ENCODE measurements around the gene CLMN.

CLMN gene

GRCh38 chr14:95290021-95290420, 29.7 kb downstream of the CLMN start:
- H3K79me2 ChIP-seq (ENCODE audit: insufficient read depth, low read length): no peaks in the 10 kb centered on the region

GRCh38 chr14:95289323-95290010, 30.2 kb downstream of the CLMN start:
- TF ChIP-seq CTCF (IDR thresholded peaks at IDR 0.05; ENCODE audit: low read length): no peak
- TF ChIP-seq EZH2 (IDR thresholded peaks at IDR 0.05; ENCODE audit: borderline replicate concordance, low read length): no peak
- H3K4me3 ChIP-seq (ENCODE audit: low read depth, low read length, poor library complexity, severe bottlenecking): no peak overlapping the region
- H3K27me3 ChIP-seq (ENCODE audit: insufficient read depth, low read length): no peaks in the 10 kb centered on the region; the same call in 1 of the 2 replicates
- H2AFZ ChIP-seq (ENCODE audit: low read length): no peak overlapping the region
- H3K9me3 ChIP-seq (ENCODE audit: low read length): no peaks in the 10 kb centered on the region
- H3K9me2 ChIP-seq (ENCODE audit: low read depth, low read length): no peaks in the 10 kb centered on the region
- H3K36me3 ChIP-seq (ENCODE audit: insufficient read depth, low read length): no peaks in the 10 kb centered on the region; the same call in 1 of the 2 replicates
- no peak overlapping the region for H3K4me2 ChIP-seq (ENCODE audit: low read length)
- no peak overlapping the region for H3K9ac ChIP-seq (ENCODE audit: low read length)
- no peaks in the 10 kb centered on the region for H4K20me1 ChIP-seq (ENCODE audit: insufficient read depth, low read length)
- H3K79me2 ChIP-seq (ENCODE audit: insufficient read depth, low read length): no peaks in the 10 kb centered on the region
- no peaks in the 10 kb centered on the region for H3F3A ChIP-seq (ENCODE audit: insufficient read depth, low read length)
- no peak overlapping the region for H3K27ac ChIP-seq (ENCODE audit: low read depth, low read length, poor library complexity, severe bottlenecking)
- no peaks in the 10 kb centered on the region for H3K4me1 ChIP-seq (ENCODE audit: insufficient read depth, low read length, severe bottlenecking)

More at GRCh38 chr14:95290021-95290420, 29.7 kb downstream of the CLMN start:
- Histone ChIP-seq H3K9me2 (ENCODE audit: low read depth, low read length) (no peaks in the 10 kb centered on the region), H3K4me3 (ENCODE audit: low read depth, low read length, poor library complexity, severe bottlenecking) (no peak overlapping the region), H3K4me1 (ENCODE audit: insufficient read depth, low read length, severe bottlenecking) (no peaks in the 10 kb centered on the region), H4K20me1 (ENCODE audit: insufficient read depth, low read length) (no peaks in the 10 kb centered on the region), H3K4me2 (ENCODE audit: low read length) (no peak overlapping the region), H3K27me3 (ENCODE audit: insufficient read depth, low read length) (no peaks in the 10 kb centered on the region; the same call in 1 of the 2 replicates), H3K9me3 (ENCODE audit: low read length) (no peaks in the 10 kb centered on the region), H3K36me3 (ENCODE audit: insufficient read depth, low read length) (no peaks in the 10 kb centered on the region; the same call in 1 of the 2 replicates), H3F3A (ENCODE audit: insufficient read depth, low read length) (no peaks in the 10 kb centered on the region), H2AFZ (ENCODE audit: low read length) (no peak overlapping the region), H3K27ac (ENCODE audit: low read depth, low read length, poor library complexity, severe bottlenecking) (no peak overlapping the region), H3K9ac (ENCODE audit: low read length) (no peak overlapping the region)
- TF ChIP-seq CTCF (IDR thresholded peaks at IDR 0.05; ENCODE audit: low read length): no peak
- TF ChIP-seq EZH2 (IDR thresholded peaks at IDR 0.05; ENCODE audit: borderline replicate concordance, low read length): no peak

DNA sequence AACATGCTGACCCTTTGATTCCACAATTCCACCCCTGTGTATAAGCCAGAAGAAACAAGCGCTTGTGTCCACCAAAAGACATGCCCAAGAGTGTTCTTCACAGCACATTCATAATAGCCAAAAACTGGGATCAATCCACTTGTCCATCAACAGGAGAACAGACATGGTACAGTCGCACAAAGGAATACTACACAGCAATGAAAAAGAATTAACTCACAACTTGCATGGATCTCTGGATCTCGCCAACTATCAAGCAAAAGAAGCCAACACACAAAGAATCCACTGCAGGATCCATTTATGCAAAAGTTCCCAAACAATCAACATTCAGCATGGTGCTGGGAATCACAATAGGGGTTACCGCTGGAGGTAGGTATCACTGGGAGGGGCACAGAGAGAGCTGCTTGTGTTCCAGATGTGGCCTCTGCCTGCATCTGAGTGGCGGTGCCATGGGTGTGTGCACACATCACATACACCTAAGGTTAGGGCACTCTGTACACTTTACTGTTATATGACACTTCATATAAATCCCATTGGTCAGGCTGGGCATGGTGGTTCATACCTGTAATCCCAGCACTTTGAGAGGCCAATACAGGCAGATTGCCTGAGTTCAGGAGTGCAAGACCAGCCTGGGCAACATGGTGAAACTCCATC, 30.9 kb downstream of the CLMN start:
- Histone ChIP-seq H3K4me1 (ENCODE audit: insufficient read depth, low read length, severe bottlenecking) (no peaks in the 10 kb centered on the region), H2AFZ (ENCODE audit: low read length) (no peak overlapping the region), H3K9me3 (ENCODE audit: low read length) (no peaks in the 10 kb centered on the region), H3F3A (ENCODE audit: insufficient read depth, low read length) (no peaks in the 10 kb centered on the region), H3K9ac (ENCODE audit: low read length) (no peak overlapping the region), H3K36me3 (ENCODE audit: insufficient read depth, low read length) (no peaks in the 10 kb centered on the region; the same call in 1 of the 2 replicates), H3K79me2 (ENCODE audit: insufficient read depth, low read length) (no peaks in the 10 kb centered on the region), H3K4me3 (ENCODE audit: low read depth, low read length, poor library complexity, severe bottlenecking) (no peak overlapping the region), H3K9me2 (ENCODE audit: low read depth, low read length) (no peaks in the 10 kb centered on the region), H4K20me1 (ENCODE audit: insufficient read depth, low read length) (no peaks in the 10 kb centered on the region), H3K27me3 (ENCODE audit: insufficient read depth, low read length) (no peaks in the 10 kb centered on the region; the same call in 1 of the 2 replicates), H3K27ac (ENCODE audit: low read depth, low read length, poor library complexity, severe bottlenecking) (no peak overlapping the region), H3K4me2 (ENCODE audit: low read length) (no peak overlapping the region)
- TF ChIP-seq EZH2 (IDR thresholded peaks at IDR 0.05; ENCODE audit: borderline replicate concordance, low read length): no peak
- no peak for TF ChIP-seq CTCF (IDR thresholded peaks at IDR 0.05; ENCODE audit: low read length)
